ENCODE data around the gene EFCAB11.

Gene EFCAB11

DNA sequence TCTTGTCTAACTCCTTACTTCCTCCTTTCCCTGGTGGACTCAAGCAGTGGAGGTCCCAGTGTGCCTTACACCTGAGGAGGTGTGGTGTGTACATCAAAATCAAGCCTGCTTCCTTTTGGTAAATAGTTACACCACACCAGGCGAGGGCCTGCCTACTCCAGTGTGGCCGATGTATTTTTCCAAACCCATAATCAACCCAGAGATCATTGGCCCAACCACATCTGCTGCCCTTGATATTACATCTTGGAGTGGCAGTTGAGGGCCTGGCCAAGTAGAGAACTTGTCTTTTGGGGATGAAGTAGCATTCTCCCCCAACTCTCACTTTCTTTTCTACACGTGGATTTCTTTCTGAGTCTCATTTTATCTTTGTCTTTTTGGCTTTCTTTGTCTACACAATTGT lies 187.4 kb downstream of the EFCAB11 start:
- no peak for DNase-seq (ENCODE audit: low spot score)

- DNase-seq (ENCODE audit: low spot score): no peak
Measured at GRCh38 chr14:89765346-89765745, 189.2 kb downstream of the EFCAB11 start.

- no peak for DNase-seq (ENCODE audit: low spot score)
Measured at GRCh38 chr14:89760086-89760485, 194.4 kb downstream of the EFCAB11 start.

- no peak for DNase-seq (ENCODE audit: low spot score)
Measured at GRCh38 chr14:89757313-89757939, 197.1 kb downstream of the EFCAB11 start.

- no peak for DNase-seq (ENCODE audit: low spot score)
Measured at GRCh38 chr14:89755816-89756215, 198.7 kb downstream of the EFCAB11 start.

- no peak for DNase-seq (ENCODE audit: low spot score)
Measured at GRCh38 chr14:89753828-89754412, 200.6 kb downstream of the EFCAB11 start.

DNA sequence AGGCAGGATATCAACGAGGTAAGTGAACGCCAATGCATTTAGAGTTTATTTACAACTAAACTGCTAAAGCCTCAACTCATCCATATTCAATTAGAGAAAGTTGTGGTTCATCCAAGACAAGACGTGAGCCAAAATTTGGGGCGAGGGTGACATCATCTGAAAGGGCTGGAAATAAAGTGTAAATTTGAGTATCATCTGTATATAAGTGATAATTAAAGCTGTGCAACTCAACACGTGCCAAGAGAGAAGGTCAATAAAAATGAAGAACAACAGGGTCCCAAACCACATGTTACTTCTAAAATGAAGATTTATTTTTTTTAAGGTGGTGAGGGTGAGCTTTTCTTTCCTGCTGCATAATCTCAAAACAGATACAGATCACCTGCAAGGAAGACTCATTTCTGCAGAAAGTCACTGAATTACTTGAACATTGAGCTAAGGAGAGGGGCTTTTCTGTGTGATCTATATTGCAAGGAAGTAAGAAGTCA lies 203.6 kb downstream of the EFCAB11 start:
- DNase-seq (ENCODE audit: low spot score): no peak

DNA sequence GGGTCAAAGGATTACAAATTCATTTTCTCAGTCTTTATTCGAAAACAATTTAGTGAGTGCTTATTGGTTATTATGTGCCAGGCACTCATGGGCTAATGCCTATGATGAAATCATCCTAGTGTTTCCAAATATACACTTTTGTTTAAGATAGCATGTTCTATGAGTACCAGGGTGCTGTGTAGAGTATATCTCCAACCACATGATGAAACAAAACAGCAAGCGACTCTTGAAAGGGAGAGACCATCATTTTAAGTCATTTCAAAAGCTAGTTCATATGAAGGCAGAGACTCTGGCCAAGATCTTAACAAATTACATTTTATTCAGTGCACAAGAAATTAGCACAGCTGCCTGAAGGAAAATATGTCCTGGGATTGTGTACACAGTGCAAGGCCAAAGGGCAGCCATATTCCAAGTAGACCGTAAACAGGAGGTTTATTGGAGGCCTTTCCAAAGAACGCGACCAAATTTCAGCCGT lies 204.2 kb downstream of the EFCAB11 start:
- no peak for DNase-seq (ENCODE audit: low spot score)

- no peak for DNase-seq (ENCODE audit: low spot score)
Measured at GRCh38 chr14:89748004-89748403, 206.5 kb downstream of the EFCAB11 start.

GRCh38 chr14:89747126-89747525 lies 207.4 kb downstream of the EFCAB11 start:
- DNase-seq (ENCODE audit: low spot score): no peak

GRCh38 chr14:89746654-89747053 lies 207.9 kb downstream of the EFCAB11 start:
- no peak for DNase-seq (ENCODE audit: low spot score)

DNA sequence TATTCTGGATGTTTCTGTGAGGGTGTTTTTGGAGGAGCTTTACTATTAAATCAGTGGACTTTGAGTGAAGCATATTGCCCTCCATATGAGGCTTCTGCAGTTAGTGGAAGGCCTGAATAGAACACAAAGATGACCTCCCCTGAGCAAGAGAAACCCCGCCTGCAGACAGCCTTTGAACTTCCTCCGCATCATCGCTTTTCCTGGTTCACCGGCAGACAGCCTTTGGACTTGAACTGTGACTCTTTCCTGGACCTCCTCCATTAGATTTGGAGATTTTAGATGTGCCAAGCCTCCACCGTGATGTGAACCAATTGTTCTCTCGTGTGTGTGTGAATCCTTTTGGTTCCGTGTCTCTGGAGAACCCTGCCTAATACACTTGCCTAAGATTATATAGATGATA lies 208.4 kb downstream of the EFCAB11 start:
- no peak for DNase-seq (ENCODE audit: low spot score)
